GM12878 (cell line): Measurements from ENCODE around the gene ANTXR1. TPM values are rescaled to one million over a fixed set of nuclear protein-coding genes. Genes with fewer than 3 reads are reported as not detected.

Experiments
- ATAC-seq: fragments of 200-7000 bp; cut with Tn5 transposase; 3 replicates; pipeline ENCODE4 v1.9.1; 2020; ENCODE audit warnings: mild to moderate bottlenecking, moderate library complexity
- BruUV-seq: library from RNA; stranded (reverse); fragments of 400-500 nt; replicated peaks from 2 replicates; lab custom pipeline; 2021; lab: Mats Ljungman, UMichigan
- CTCF ChIA-PET: fragments of 300-600 bp; sonication (Branson Sonifier 250); formaldehyde crosslinking; extraction: SDS; loops from one replicate; lab custom pipeline; 2021; ENCODE audit warnings: inconsistent platforms; lab: Yijun Ruan, JAX
- POLR2A ChIA-PET: fragments of 350-600 bp; formaldehyde crosslinking; extraction: SDS; loops from one replicate; lab custom pipeline; 2021; ENCODE audit warnings: inconsistent platforms; lab: Charles Lee
- RAD21 ChIA-PET: fragments of 300-600 bp; sonication (Branson Sonifier 250); formaldehyde crosslinking; loops from one replicate; lab custom pipeline; 2023; ENCODE audit warnings: antibody characterized with exemption; ENCODE audit not compliant: unreplicated experiment; lab: Charles Lee
- SMC1A ChIA-PET: fragments of 300-600 bp; sonication (Branson Sonifier 250); formaldehyde crosslinking; loops from one replicate; lab custom pipeline; 2023; ENCODE audit not compliant: unreplicated experiment, uncharacterized antibody; lab: Charles Lee
- DNase-seq: peaks from one replicate; pipeline ENCODE4 v3.0.0-alpha.2; 2011; ENCODE audit warnings: low read depth, low spot score
- FAIRE-seq: peaks from 3 replicates; lab custom pipeline; 2011; peaks lifted over from hg19 to GRCh38; lab: Jason Lieb, UNC
- H2AFZ ChIP-seq: 2 replicates; pipeline ENCODE4 v1.6.0; 2011; ENCODE audit warnings: low read depth, low read length, control low read depth; ENCODE audit not compliant: control insufficient read depth
- H3K27ac ChIP-seq: 2 replicates; pipeline ENCODE4 v1.5.1; 2011; ENCODE audit warnings: control low read depth; ENCODE audit not compliant: control insufficient read depth, insufficient read depth
- H3K27me3 ChIP-seq, 2 experiments: replicated peaks in 1 of 2; 2 replicates each; pipeline versions ENCODE4 v1.6.0 to v1.6.1; 2011; ENCODE audit warnings: low read length in 1 of 2; ENCODE audit not compliant: control insufficient read depth in 2 of 2, insufficient read depth in 2 of 2
- H3K36me3 ChIP-seq, 2 experiments: 2 replicates each; pipeline ENCODE4 v1.5.1; 2011; ENCODE audit warnings: low read length in 1 of 2; ENCODE audit not compliant: control insufficient read depth in 2 of 2, insufficient read depth in 2 of 2
- H3K4me1 ChIP-seq: 2 replicates; pipeline ENCODE4 v1.6.1; 2011; ENCODE audit warnings: mild to moderate bottlenecking, low read length, moderate library complexity, mixed read lengths; ENCODE audit not compliant: control insufficient read depth, insufficient read depth
- H3K4me2 ChIP-seq: 2 replicates; pipeline ENCODE4 v1.6.0; 2011; ENCODE audit warnings: control low read depth; ENCODE audit not compliant: control insufficient read depth, insufficient read depth
- H3K4me3 ChIP-seq: fragments of 200-600 bp; sonication (generic); 2 replicates; pipeline ENCODE4 v1.5.1; 2016
- H3K79me2 ChIP-seq: 2 replicates; pipeline ENCODE4 v1.6.0; 2011; ENCODE audit warnings: low read length; ENCODE audit not compliant: control insufficient read depth, insufficient read depth
- H3K9ac ChIP-seq: 2 replicates; pipeline ENCODE4 v1.8.0; 2011; ENCODE audit warnings: low read length, control low read depth, mixed read lengths; ENCODE audit not compliant: control insufficient read depth, insufficient read depth
- H3K9me3 ChIP-seq: replicated peaks from 3 replicates; pipeline ENCODE4 v1.5.1; 2011; ENCODE audit warnings: mild to moderate bottlenecking, low read length; ENCODE audit not compliant: control insufficient read depth, insufficient read depth
- H4K20me1 ChIP-seq: 2 replicates; pipeline ENCODE4 v1.6.0; 2011; ENCODE audit not compliant: control insufficient read depth, insufficient read depth
- HDAC2 ChIP-seq: fragments of 200-600 bp; sonication (generic); IDR thresholded peaks from 2 replicates; pipeline ENCODE4 v1.6.1; 2017
- IKZF2 ChIP-seq, 2 experiments: fragments of 450-650 bp; IDR thresholded peaks; 2 replicates each; pipeline ENCODE4 v1.6.1; 2017; ENCODE audit warnings: mild to moderate bottlenecking in 2 of 2, moderate library complexity in 2 of 2
- IRF4 ChIP-seq: IDR thresholded peaks from 2 replicates; pipeline ENCODE4 v1.6.1; 2011; ENCODE audit warnings: low read depth, low read length
- LARP7 ChIP-seq: fragments of 450-650 bp; IDR thresholded peaks from 2 replicates; pipeline ENCODE4 v1.6.1; 2017; ENCODE audit warnings: mild to moderate bottlenecking
- NFIC ChIP-seq: IDR thresholded peaks from 2 replicates; pipeline ENCODE4 v1.6.1; 2012; ENCODE audit warnings: low read depth, mild to moderate bottlenecking, inconsistent platforms, low read length, moderate library complexity
- POU2F2 ChIP-seq: IDR thresholded peaks from 3 replicates; pipeline ENCODE4 v1.6.1; 2011; ENCODE audit warnings: low read depth, mild to moderate bottlenecking, low read length, borderline replicate concordance
- RAD21 ChIP-seq: IDR thresholded peaks from 2 replicates; pipeline ENCODE4 v1.6.1; 2011; ENCODE audit warnings: mild to moderate bottlenecking, low read depth, low read length, moderate library complexity; ENCODE audit not compliant: insufficient read depth
- RCOR1 ChIP-seq: conservative IDR thresholded peaks from 2 replicates; pipeline ENCODE4 v1.6.1; 2012; ENCODE audit warnings: low read depth, low read length, improper control_type of control experiment
- SMAD5 ChIP-seq: IDR thresholded peaks from 2 replicates; pipeline ENCODE4 v1.6.1; 2016; ENCODE audit warnings: antibody characterized with exemption, low read depth
- SREBF1 ChIP-seq: IDR thresholded peaks from 2 replicates; pipeline ENCODE4 v1.6.1; 2012; ENCODE audit warnings: mild to moderate bottlenecking, low read length
- YBX1 ChIP-seq: fragments of 450-650 bp; IDR thresholded peaks from 2 replicates; pipeline ENCODE4 v1.6.1; 2016; ENCODE audit warnings: antibody characterized with exemption
- WGBS: methylation state at CpG from one replicate; pipeline ENCODE4 v1.1.6; 2016; ENCODE audit warnings: low lambda C conversion rate; ENCODE audit not compliant: insufficient replicate concordance, insufficient coverage; ENCODE audit errors: missing lambda C conversion rate; 5-methylcytosine and 5-hydroxymethylcytosine counted together
- in situ Hi-C: fragments of 300-500 bp; cut with MboI; formaldehyde crosslinking; loops from 9 replicates; pipeline ENCODE4 v1.14.3; 2018; ENCODE audit warnings: mixed read lengths
- intact Hi-C: fragments of 100-400 bp; cut with micrococcal nuclease; formaldehyde crosslinking; loops from one replicate; pipeline ENCODE4 v1.14.2; 2022; ENCODE audit not compliant: unreplicated experiment
- polyA plus RNA-seq, 11 experiments: library from polyadenylated mRNA; depleted of rRNA in 4 of 11; unstranded in 6 of 11; stranded (reverse) in 5 of 11; fragments of >200 nt; fragmentation: Nextera tagmentation in 4 of 11; fragmentation: Illumina TruSeq in 1 of 11; extraction: Ambion mirVana in 4 of 11; extraction: Trizol in 1 of 11; gene quantifications; 1 replicate in 1 of 11; 2 replicates in 10 of 11; pipeline versions ENCODE4 v1.2.1 to v1.2.3, GENCODE V29; 2011 to 2016; ENCODE audit warnings: inconsistent platforms in 2 of 11, missing spikeins in 2 of 11, low read depth in 1 of 11
- total RNA-seq, 4 experiments: library from RNA; depleted of rRNA in 3 of 4; stranded (reverse); fragments of >200 nt in 3 of 4; fragmentation: Illumina TruSeq in 1 of 4; extraction: Trizol in 1 of 4; gene quantifications; 2 replicates each; pipeline versions ENCODE4 v1.2.1 to v1.2.3, GENCODE V29; 2013 to 2021
- TF ChIP-seq, protein P1 (sequence below): fragments of 450-650 bp; IDR thresholded peaks from 2 replicates; pipeline ENCODE4 v1.6.1; 2017; ENCODE audit warnings: antibody characterized with exemption, mild to moderate bottlenecking, moderate library complexity
- TF ChIP-seq, protein P2 (sequence below): IDR thresholded peaks from 2 replicates; pipeline ENCODE4 v1.6.1; 2012; ENCODE audit warnings: low read depth, low read length, improper control_type of control experiment
- TF ChIP-seq, protein P3 (sequence below): IDR thresholded peaks from 2 replicates; pipeline ENCODE4 v1.6.1; 2012; ENCODE audit warnings: improper control_type of control experiment, low read depth, low read length; ENCODE audit not compliant: insufficient replicate concordance

Gene ANTXR1
- total and polyA plus RNA-seq, 10 of the 15 experiments (the other 5 are each of a cell fraction or from before 2014, with no cell fraction given) = 0.09 to 0.26 TPM; not detected in 8

- SMC1A ChIA-PET = interaction anchor here (0.6 kb wide), 1 partner anchor 26 kb away, joined by 3 read pairs; no protein-coding TSS in a partner anchor
- no peaks in the 10 kb centered on the region for H3K4me1 ChIP-seq
- no peak overlapping the region for H2AFZ ChIP-seq
- H4K20me1 ChIP-seq = no peaks in the 10 kb centered on the region
- H3K27me3 ChIP-seq = peaks cover 2 to 3% of the 10 kb centered on the region in 2 experiments; a peak in 2 of 4 replicates
- CTCF ChIA-PET = interaction anchor here (1.2 kb wide), 1 partner anchor 8 kb away, joined by 4 read pairs; no protein-coding TSS in a partner anchor
- no peak for FAIRE-seq
- no peak overlapping the region for H3K4me3 ChIP-seq
- 11% methylated on average over 2 of the region's 2 CpGs for WGBS
- no peak overlapping the region for H3K4me2 ChIP-seq
- no peaks in the 10 kb centered on the region for H3K36me3 ChIP-seq
- in situ Hi-C loops = loop anchor here (5.0 to 25.0 kb wide), 2 partner anchors 289 to 689 kb away; no protein-coding TSS in a partner anchor
- POLR2A ChIA-PET = no interaction called here
- H3K27ac ChIP-seq = no peak overlapping the region
- DNase-seq = no peak
- no peaks in the 10 kb centered on the region for H3K9me3 ChIP-seq
- RAD21 ChIA-PET = no interaction called here
- intact Hi-C loops = no loop called here
- ATAC-seq = no peak
- no peak overlapping the region for H3K9ac ChIP-seq
- H3K79me2 ChIP-seq = no peaks in the 10 kb centered on the region
- BruUV-seq = no TSS peak
- TF ChIP-seq NFIC = no peak
- TF ChIP-seq, protein P1, sequence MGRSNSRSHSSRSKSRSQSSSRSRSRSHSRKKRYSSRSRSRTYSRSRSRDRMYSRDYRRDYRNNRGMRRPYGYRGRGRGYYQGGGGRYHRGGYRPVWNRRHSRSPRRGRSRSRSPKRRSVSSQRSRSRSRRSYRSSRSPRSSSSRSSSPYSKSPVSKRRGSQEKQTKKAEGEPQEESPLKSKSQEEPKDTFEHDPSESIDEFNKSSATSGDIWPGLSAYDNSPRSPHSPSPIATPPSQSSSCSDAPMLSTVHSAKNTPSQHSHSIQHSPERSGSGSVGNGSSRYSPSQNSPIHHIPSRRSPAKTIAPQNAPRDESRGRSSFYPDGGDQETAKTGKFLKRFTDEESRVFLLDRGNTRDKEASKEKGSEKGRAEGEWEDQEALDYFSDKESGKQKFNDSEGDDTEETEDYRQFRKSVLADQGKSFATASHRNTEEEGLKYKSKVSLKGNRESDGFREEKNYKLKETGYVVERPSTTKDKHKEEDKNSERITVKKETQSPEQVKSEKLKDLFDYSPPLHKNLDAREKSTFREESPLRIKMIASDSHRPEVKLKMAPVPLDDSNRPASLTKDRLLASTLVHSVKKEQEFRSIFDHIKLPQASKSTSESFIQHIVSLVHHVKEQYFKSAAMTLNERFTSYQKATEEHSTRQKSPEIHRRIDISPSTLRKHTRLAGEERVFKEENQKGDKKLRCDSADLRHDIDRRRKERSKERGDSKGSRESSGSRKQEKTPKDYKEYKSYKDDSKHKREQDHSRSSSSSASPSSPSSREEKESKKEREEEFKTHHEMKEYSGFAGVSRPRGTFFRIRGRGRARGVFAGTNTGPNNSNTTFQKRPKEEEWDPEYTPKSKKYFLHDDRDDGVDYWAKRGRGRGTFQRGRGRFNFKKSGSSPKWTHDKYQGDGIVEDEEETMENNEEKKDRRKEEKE = no peak
- TF ChIP-seq YBX1 = no peak
- no peak for TF ChIP-seq RCOR1
- TF ChIP-seq IRF4 = no peak
- no peak for TF ChIP-seq HDAC2
- no peak for TF ChIP-seq POU2F2
- TF ChIP-seq RAD21 = no peak
- TF ChIP-seq, protein P2, sequence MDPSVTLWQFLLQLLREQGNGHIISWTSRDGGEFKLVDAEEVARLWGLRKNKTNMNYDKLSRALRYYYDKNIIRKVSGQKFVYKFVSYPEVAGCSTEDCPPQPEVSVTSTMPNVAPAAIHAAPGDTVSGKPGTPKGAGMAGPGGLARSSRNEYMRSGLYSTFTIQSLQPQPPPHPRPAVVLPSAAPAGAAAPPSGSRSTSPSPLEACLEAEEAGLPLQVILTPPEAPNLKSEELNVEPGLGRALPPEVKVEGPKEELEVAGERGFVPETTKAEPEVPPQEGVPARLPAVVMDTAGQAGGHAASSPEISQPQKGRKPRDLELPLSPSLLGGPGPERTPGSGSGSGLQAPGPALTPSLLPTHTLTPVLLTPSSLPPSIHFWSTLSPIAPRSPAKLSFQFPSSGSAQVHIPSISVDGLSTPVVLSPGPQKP = no peak
- no peak for TF ChIP-seq SREBF1
- no peak for TF ChIP-seq SMAD5
- TF ChIP-seq IKZF2 (IDR thresholded peaks at IDR 0.05) = no peak
- TF ChIP-seq, protein P3, sequence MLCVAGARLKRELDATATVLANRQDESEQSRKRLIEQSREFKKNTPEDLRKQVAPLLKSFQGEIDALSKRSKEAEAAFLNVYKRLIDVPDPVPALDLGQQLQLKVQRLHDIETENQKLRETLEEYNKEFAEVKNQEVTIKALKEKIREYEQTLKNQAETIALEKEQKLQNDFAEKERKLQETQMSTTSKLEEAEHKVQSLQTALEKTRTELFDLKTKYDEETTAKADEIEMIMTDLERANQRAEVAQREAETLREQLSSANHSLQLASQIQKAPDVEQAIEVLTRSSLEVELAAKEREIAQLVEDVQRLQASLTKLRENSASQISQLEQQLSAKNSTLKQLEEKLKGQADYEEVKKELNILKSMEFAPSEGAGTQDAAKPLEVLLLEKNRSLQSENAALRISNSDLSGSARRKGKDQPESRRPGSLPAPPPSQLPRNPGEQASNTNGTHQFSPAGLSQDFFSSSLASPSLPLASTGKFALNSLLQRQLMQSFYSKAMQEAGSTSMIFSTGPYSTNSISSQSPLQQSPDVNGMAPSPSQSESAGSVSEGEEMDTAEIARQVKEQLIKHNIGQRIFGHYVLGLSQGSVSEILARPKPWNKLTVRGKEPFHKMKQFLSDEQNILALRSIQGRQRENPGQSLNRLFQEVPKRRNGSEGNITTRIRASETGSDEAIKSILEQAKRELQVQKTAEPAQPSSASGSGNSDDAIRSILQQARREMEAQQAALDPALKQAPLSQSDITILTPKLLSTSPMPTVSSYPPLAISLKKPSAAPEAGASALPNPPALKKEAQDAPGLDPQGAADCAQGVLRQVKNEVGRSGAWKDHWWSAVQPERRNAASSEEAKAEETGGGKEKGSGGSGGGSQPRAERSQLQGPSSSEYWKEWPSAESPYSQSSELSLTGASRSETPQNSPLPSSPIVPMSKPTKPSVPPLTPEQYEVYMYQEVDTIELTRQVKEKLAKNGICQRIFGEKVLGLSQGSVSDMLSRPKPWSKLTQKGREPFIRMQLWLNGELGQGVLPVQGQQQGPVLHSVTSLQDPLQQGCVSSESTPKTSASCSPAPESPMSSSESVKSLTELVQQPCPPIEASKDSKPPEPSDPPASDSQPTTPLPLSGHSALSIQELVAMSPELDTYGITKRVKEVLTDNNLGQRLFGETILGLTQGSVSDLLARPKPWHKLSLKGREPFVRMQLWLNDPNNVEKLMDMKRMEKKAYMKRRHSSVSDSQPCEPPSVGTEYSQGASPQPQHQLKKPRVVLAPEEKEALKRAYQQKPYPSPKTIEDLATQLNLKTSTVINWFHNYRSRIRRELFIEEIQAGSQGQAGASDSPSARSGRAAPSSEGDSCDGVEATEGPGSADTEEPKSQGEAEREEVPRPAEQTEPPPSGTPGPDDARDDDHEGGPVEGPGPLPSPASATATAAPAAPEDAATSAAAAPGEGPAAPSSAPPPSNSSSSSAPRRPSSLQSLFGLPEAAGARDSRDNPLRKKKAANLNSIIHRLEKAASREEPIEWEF = no peak
- TF ChIP-seq LARP7 = no peak
Observed at GRCh38 chr2:69023236-69023635, 10.3 kb downstream of the ANTXR1 start.
